Stimulated activated CD4-positive, alpha-beta T cell treated with anti-CD3 and anti-CD28 coated beads, Interleukin-4, amount 100 ng/mL, for 1 hour (primary cell): Measurements from ENCODE around the gene MACROH2A1.

Source experiments
- DNase-seq: peaks from one replicate; pipeline ENCODE4 v3.0.0-alpha.2; 2020

MACROH2A1 gene

DNA sequence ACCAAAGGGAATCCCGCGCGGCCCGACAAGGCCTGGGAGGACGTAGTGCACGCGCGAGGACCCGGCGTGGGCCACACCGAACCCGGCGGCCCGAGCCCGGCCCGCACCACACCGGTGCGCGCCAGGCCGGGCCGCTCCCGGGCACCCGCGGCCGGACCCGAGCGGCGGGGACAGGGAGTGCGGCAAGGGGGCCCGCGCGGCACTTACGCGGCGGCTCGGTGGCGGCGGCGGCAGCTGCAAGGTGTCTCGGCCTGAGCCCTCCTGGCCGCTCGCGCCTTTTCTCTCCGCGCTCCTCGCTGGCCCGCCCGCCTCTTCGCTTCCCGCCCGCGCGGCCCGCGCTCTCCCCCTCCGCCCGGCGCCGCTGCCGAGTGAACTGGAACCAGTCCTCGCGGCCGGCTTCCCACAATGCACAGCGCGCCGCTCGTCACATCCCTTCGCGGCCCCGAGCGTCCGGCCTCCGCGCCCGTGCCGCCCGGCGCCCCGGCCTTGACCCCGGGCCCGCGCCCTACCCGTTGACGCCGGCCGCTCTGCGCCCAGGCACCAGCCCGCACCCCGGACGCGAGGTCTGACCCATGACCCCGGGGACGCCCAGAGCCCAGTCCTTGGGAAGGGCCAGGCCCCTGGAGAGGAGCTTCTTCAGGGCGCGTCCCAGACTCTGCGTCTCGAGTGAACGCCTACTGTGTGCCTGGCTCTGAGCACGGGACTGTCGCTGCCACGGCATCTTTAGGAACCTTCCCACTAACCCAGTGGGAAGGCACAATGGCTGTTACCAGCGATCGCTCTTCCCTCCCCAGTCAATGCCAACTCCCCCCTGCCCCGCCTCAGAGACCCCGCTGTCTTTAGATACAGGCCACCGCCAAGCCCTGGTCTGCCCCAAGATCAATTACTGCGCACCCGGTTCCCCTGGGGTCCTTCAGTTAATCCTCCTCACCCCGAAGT, at the start of gene MACROH2A1:
Gene MACROH2A1, minus strand, starts transcription at position 377 of the 939 bp plus-strand sequence. CDS start 10,138 bp downstream, outside the sequence.
- DNase-seq = peak; percentile 87

DNA sequence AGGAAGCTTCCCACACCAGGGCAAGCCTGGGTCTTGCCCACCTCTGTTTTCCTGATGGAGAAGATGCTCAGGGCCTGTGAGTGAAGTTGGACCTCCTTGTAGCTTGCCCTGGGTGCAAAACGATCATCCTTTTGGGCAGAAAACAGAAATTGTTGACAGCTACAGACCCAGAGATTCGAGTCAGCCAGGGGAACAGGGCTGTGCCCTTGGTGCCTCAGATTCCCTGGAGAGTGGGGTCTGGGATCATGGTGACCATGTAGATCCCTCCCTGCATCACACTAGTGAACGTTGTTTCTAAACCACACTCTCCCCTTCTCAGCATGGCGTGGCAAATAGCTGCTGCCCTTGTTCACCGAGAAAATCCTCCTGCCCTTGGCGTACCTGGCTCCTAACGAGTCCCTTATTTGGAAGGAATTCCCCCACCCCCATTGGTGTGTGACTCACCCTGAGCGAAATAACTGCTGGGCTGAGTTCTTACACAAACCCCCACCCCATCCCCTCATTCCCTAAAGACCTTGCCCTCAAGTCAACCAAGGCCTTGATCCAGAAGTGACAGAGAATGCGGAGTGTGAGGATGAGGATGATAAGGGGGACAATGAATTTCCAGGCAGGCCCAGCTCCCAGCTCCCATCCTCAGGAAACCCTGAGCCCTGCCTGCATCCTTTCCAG, 49.2 kb upstream of the MACROH2A1 start:
- no peak for DNase-seq

DNA sequence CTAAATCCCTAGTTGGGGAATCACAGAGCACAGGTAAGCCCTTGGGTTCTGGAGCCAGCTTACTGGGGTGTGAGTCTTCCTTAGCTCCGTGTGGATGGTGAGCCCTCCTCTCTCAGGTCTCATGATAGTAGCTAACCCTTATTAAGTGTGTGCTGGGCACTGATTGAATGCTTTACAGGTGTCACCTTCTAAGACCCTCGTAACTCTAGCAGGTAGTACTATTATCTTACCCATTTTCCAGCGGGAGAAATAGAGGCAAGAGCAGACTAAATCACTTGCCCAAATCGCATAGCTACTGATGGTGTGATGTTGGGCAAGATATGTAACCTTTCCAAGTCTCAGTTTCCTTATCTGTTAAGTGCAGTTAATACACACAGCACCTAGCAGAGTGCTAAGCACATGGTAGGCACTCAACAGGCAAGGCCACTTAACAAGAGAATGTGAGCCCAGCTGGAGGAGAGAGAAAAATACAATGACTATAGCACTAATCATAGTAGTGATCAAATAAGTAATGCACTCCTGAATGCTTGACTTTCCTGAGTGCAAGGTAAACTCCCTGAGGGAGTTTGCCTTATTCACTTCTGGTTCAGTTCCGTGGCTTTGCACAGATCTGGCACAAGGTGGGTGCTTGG, 48.4 kb upstream of the MACROH2A1 start, which contains the start of gene DCANP1:
Gene DCANP1, minus strand, starts transcription at position 51 of the 632 bp plus-strand sequence. CDS start 240 bp downstream, outside the sequence.
- no peak for DNase-seq

DNA sequence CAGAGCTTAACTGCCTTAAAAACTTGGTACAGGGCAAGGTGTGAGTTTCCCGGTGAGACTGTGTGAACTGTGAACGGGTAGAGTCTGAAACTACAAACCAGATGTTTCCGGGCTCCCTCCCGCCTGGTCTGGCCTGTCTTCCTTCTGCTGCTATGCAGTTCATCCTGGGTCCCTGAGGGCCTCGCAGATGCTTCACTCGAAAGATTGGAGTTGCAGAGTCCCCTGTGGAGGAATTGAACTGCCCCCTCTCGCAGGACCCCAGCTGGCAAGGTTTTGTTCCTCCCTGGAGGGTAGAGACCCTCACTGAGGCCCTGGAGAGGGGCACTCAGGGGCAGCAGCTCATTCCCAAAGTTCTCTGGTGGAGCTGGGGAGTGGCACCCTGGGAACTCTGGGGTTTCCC, 47.6 kb upstream of the MACROH2A1 start:
- DNase-seq = no peak

DNA sequence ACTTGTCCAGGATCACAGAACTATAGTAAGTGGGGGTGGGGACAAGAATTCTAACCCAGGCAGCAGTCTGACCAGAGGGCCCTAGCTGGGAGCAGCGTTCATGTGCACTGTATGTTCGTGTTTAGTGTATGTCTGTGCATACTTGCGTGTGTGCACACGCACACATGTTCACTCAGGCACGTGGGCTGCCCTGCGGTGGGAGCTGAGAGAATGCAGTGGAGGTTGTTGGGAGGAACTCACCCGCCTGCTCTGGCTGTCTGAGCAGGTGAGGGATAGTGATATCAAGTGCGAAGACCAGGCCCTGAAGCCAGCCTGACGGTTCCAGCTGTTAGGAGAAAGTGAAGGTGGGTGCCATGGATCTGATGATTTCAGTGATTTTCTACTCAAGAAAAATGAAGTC, 47.2 kb upstream of the MACROH2A1 start:
- no peak for DNase-seq

DNA sequence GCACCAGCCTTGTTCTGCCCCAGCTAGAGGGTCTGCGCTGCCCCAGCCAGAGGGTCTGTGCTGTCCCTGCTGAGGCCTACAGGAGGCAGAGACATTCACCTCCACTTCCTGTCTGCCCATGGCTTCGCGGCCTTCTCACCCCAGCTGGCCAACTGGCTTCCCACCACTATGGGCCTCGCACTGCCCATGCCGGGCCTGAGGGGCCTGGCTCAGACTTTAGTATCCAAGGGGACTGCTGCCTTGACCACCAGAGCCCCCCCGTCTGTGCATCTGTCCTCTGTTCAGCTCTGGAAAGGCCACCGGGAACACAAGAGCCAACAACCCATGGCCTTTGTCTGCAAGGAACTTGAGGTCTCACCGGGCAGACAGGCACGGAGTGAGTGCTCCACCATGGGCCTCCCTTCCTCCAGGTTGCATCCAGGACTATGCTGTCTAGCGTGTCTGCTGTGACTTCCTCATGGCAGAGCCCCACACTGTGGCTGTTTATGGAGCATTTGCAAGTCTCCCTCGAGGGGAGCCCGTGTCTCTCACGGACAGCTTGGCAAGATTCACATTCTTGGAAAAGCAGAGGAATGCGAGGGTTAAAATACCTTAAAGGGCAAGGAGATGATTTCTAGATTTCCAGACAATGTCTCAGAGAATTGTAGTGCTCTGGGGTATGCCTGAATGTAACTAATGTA, 46.4 kb upstream of the MACROH2A1 start:
- no peak for DNase-seq

DNA sequence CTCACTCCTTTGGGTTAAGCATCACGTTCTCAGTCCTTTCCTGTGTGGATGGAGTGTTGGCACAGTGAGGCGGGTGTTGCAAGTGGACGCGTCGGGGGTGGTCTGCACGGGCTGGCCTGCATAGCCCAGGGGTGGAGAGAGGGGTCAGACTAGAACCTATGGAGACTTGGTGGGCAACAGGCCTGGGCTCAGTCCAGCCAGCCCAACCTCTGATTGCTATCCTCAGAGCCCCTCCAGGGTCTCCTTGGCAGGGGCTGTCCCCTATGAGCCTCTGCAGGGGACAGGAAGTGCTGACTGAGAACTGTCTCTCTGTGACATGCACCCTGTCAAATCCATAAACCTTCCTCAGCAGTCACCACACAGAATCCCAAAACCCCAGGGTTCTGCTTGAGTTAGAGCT, 45.9 kb upstream of the MACROH2A1 start:
- DNase-seq = no peak

DNA sequence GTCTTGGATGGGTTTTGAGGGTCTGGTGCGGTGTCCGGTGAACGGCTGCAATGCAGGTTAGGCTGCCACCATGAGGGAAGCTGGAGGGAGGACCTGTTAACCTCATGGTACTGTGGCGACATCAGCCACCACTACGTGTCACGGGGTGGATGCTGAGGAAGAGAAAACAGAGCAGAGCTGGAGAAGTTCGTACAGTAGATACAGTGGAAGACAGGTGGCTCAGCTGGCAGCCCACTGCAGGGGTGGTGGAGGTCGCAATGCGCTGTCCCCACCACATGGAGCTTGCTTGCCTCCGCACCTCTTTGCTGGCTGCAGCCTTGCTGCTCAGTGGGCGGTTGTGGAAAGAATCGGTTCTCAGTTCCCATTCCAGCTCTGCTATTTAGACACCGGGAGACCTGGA, 45.3 kb upstream of the MACROH2A1 start:
- DNase-seq = no peak

DNA sequence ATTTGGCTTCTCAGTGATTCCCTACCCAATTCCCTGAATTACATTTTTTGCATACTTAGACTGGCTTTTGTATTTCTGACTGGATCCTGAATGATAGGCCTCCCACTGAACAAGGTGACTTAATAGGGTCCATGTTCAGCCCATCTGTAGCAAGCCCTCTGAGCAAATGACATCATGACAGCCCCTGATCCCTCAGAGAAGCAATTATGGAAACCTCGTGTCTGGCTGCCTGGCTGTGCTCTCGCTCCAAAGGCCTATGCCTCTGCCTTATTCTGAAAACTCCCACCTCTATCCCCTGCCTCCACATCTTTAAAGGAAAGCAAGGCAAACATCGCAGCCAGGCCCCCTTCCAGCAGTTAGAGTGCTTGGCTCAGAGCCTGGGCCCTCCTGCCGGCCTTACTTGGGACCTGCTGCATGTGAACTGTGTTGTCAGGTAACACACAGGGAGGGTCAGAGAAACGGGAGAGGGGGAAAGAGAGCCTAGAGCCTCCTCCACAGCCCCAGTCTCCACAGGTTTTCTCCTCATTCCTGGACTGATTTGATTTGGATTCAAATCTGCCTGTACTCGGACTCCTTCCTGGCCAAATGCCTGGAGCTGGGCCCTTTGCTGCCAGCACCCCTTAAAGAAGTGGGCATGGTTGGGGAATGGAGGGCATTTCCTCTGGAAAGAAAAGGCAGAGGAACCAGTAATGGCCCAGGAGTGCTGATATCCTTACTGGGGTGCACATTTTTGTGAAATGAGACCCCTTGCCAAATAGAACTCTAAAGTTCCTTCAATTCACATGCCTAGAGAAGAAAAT, 44.3 kb upstream of the MACROH2A1 start:
- DNase-seq = no peak

DNA sequence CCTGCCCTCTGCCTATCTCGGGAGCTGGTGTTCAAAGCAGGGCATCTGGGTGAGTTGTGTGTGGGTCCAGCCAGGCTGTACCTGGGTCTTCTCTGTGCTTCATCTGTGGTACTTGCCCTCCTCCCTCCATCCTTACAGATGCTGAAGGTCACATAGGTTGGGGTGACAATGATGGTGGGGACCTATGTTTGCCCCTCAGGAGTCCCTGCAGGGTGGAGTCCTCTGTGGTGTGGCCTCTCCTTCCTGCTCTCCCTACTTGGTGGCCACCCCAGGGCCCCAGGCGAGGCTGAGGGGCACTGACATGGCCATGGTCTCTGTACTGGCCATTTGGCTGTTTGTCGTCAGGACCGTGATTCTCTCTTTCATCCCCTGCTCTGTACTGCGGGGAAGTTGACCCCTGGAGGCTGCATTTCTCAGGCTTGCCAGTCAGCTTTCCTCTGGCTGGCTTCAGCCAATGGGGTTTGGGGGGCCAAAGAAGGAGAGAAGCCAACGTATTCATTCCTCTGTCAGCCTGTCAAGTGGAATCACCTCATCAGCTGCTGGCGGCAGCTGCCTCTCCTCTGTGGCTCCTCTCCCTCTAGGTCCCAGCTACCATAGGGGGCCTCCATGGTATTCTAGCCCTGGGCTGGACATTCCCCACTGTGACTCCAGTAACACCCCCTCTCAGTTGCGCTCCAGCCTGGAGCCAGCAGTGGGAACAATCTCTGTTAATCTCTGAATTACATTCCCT, 43.6 kb upstream of the MACROH2A1 start:
- DNase-seq = no peak

DNA sequence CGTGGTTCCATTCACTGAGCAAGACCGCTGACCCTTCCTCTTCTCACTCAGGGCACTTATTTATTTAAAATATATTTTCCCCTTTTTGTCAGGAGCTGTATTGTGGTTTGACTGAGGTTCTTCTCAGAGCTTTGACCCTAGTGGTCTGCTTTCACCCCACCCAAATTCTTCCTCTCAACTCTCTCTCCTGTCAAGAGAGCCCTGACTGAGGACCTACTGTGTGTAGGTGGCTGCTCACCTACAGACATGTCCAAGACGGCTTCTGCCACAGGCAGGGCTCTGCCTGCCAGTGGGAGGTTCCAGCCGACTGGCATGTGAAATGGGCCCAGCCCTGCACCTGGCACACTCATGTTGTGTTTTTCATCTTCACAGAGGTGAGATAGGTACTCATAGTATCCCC, 42.9 kb upstream of the MACROH2A1 start:
- DNase-seq = no peak

DNA sequence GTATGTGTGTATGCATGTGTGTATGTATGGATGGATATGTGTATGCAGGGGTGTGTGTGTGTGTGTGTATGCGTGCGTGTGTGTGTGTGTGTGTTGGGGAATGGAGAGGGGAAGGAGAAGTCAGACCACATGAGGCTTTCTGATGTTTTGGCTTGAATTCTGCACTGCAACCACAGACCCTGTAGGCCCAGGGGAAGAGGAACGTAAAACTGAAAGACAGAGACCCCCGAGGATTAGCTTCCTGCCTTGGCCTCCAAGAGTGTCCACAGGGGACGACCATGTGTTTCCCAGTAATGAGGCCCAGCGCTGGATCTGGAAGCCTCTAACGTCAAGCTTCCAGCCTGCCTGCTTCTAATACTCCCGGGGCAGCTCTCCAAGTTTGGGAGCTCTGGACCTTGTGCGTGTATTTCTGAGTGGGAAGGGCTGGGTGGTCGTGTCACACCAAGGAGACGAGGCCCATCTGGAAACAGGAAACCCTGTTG, 42.4 kb upstream of the MACROH2A1 start:
- DNase-seq = no peak

DNA sequence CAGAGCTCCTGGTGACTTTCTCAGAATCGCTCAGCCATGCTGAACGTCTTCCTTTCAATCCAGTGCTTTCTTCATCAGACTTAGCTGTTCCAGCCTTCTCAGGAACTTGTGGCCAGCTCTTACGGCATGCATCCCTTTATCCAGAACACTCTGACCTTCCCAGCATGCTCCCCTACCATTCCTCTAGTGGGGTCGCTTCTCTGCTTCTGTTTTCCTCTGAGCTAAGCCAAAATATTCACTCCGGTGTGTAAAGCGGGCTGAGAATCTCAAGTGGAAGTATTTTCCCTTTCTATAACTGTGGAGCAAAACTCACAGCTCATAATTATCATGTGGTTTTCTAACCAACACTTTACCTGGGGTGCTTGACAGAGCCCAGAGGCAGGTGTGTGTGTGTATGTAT, 41.9 kb upstream of the MACROH2A1 start:
- DNase-seq = no peak

DNA sequence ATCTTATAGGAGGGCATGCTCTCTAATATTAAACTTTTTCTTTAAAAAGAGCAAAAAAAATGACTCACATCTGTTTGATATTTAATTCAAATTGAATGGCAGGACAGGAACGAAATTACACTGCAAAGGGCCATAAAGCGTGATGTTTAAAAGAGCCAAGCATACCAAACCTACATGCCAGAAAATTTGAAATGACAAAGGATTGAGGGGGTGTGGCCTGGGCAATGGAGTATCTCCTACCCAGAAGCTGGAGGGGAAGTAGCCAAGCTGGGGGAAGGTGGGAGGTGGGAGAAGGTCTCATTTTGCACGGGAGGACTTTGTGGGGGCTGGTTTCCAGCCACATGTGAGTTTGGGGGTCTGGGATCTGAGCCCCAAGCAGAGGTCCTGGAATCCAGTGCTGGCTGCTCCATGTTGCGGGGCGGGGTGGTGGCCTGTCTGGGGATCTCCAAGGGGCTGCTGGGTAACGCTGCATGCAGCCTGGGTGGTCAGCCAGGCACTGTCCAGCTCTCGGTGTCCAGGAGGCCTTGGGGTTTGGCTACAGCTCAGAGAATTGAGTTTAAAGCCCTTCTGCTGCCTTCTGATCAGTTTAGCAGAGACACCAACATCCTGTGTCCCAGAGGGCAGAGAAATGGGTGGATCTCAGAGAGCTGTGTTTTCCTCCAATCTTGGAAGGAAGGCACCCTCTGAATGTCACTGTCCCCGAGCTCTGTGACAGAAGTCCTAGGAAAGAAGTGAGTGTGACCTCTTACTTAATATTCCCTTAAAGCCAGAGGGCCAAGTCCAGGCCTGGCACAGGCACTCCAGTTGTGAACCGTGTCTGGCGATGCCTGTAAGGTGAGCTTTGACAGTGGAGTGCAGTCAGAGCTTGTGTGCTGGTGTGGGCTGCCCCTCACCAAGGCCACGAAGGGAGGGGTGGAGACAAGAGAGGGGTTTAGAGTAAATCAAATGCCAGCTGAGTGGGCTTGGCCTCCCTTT, 40.5 kb upstream of the MACROH2A1 start:
- no peak for DNase-seq

DNA sequence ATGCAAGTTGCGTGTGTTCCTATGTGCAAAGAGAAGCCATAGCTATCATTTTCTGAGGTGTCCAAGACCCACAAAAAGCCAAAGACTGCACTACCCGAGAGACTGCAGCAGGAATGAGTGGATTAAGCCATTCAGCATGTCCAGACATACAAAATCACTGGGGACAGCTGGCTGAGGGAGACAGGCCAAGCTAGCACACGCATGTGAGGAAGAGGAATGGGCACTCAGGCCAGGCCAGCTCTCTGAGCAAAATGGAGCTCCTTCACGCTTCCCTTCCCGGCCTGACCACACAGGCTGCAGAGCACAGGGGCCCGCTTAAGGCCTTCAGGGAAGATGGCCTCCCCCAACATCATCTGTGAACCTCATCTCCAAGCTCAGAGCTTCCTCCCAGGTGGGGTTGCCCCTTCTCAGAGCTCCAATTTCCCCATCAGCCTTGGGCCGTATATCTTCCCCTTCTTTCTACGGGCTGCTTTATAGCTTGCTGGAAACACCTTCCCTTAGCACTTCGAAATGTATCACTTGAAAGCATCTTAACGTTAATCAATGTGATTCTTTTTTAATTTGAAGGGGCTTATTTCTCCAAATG, 39.7 kb upstream of the MACROH2A1 start:
- DNase-seq = no peak

DNA sequence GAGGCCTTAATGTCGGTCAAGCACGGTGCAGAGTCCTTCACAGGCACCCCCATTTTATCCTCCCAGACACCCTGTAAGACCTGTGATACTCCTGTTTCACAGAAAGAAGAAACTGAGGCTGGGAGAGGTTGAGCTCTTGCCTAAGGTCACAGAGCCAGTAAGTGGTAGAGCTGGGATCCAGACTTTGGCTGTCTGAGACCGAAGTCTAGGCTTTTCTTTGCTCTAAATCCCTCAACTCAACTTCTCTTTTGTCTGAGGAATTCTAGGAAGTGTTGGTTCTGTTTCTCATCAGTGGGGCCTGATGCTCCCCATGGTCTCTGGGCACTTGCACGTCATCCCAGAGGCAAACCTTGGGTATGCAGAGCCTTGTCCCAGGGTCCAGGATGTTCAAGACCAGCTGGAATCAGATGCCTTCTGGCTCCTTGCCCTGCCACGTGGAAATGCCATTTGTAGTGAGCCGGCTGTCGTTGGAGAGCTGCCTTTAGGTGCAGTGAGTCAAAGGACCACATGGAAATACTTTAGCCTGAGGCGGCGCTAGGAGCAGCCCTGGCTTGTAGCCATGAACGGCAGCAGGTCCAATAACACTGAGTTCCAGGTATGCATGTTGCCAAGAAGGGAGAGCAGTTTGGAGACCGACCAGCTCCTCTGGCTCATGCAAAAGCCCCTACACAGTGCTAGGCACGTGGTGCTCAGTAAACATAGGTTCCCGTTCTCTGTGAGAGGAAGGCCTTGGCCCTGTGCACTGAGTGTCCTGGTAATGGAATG, 38.9 kb upstream of the MACROH2A1 start:
- no peak for DNase-seq

DNA sequence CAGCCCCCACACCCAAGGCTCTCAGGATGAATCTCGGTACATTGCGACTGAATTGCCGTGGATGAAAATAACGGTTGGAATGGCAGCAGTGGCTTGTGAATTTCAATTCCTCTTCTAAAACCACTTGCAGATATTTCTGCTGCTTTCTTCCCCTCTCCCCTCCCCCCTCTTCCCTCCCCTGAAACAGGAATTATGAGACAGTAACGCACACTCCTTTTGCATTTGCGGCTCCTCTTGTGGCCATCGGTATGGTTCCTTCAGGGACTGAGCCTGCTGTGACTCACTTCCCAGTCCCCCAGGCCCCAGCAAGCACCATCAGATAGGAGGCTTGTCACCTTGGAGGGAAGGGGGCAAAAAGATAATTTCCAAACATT, 38.4 kb upstream of the MACROH2A1 start:
- DNase-seq = no peak

DNA sequence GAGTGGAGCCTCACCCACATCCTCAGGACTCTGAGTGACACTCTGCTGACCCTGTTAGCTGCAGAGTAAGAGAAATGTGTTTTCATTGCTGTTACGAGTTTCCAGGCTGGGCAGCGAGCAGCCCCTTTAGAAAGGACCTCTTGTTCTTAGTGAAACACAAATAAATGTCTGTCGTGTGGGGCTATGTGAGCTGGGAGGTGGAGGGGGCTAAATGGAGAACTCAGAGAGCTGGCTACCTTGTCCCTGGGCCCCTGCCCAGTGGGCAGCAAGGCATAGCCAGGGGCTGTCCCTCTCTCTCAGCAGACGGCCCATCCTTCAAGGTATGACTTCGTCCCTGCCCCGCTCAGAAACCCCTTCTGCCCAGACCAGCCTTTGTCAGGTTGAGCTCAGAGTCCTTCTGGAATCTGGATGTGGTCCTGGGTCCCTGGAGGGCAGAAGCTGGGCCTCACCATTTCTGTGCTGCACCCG, 38.0 kb upstream of the MACROH2A1 start:
- no peak for DNase-seq
